SU-DHL-6 (cell line): ENCODE data around the gene CDC45.

ENCODE experiments used
- H2AFZ ChIP-seq: fragments of 200-600 bp; sonication (generic); 2 replicates; pipeline ENCODE4 v1.6.1; 2014; ENCODE audit warnings: low read depth, mild to moderate bottlenecking, moderate library complexity, mixed read lengths, antibody characterized with exemption, low read length; ENCODE audit not compliant: severe bottlenecking
- H3F3A ChIP-seq: fragments of 200-600 bp; shearing (Covaris generic); 2 replicates; pipeline ENCODE4 v1.6.0; 2016; ENCODE audit warnings: antibody characterized with exemption, mild to moderate bottlenecking; ENCODE audit not compliant: insufficient read depth
- H3K27ac ChIP-seq: fragments of 200-600 bp; sonication (generic); 2 replicates; pipeline ENCODE4 v1.5.1; 2016; ENCODE audit warnings: low read depth, mild to moderate bottlenecking, low read length, moderate library complexity, mixed read lengths
- H3K27me3 ChIP-seq: fragments of 200-600 bp; sonication (generic), shearing (Covaris generic); 2 replicates; pipeline ENCODE4 v1.6.0; 2014; ENCODE audit warnings: mild to moderate bottlenecking, low read length
- H3K36me3 ChIP-seq: fragments of 200-600 bp; sonication (generic); 2 replicates; pipeline ENCODE4 v1.6.1; 2014; ENCODE audit warnings: mild to moderate bottlenecking, low read length, mixed read lengths
- H3K4me2 ChIP-seq: fragments of 300-600, 200-600 bp; shearing (Covaris generic), sonication (generic); 2 replicates; pipeline ENCODE4 v1.6.0; 2014; ENCODE audit warnings: low read length, low read depth, mild to moderate bottlenecking; ENCODE audit not compliant: poor library complexity, severe bottlenecking
- H3K4me3 ChIP-seq: fragments of 200-600 bp; sonication (generic); 2 replicates; pipeline ENCODE4 v1.5.1; 2014; ENCODE audit warnings: antibody characterized with exemption, low read length, mild to moderate bottlenecking, mixed read lengths; ENCODE audit not compliant: insufficient read depth, poor library complexity, severe bottlenecking
- H3K79me2 ChIP-seq: fragments of 200-600 bp; sonication (generic); 2 replicates; pipeline ENCODE4 v1.6.1; 2014; ENCODE audit warnings: mild to moderate bottlenecking, low read length, moderate library complexity; ENCODE audit not compliant: insufficient read depth
- H3K9ac ChIP-seq: fragments of 200-600 bp; sonication (generic); 2 replicates; pipeline ENCODE4 v1.7.0; 2014; ENCODE audit warnings: mild to moderate bottlenecking, low read length
- H3K9me2 ChIP-seq: fragments of 200-600 bp; sonication (generic); replicated peaks from 2 replicates; pipeline ENCODE4 v1.6.1; 2014; ENCODE audit warnings: low read length; ENCODE audit not compliant: insufficient read depth
- H3K9me3 ChIP-seq: fragments of 200-600 bp; sonication (generic); 2 replicates; pipeline ENCODE4 v1.6.1; 2014; ENCODE audit warnings: low read length, mixed read lengths; ENCODE audit not compliant: insufficient read depth
- H4K20me1 ChIP-seq: fragments of 200-600 bp; sonication (generic); 2 replicates; pipeline ENCODE4 v1.6.1; 2014; ENCODE audit warnings: low read depth, mild to moderate bottlenecking, antibody characterized with exemption, low read length, moderate library complexity, mixed read lengths
- CTCF ChIP-seq: fragments of 200-600 bp; sonication (generic); IDR thresholded peaks from one replicate; pipeline ENCODE4 v1.5.1; 2017; ENCODE audit warnings: antibody characterized with exemption, mild to moderate bottlenecking, low read length, moderate library complexity; ENCODE audit not compliant: insufficient read depth, poor library complexity, severe bottlenecking
- EZH2phosphoT487 ChIP-seq: fragments of 200-600 bp; sonication (generic), shearing (Covaris generic); conservative IDR thresholded peaks from 2 replicates; pipeline ENCODE4 v1.6.1; 2018; ENCODE audit warnings: mild to moderate bottlenecking, antibody characterized with exemption, low read length, moderate library complexity, mixed read lengths

The CDC45 gene

GRCh38 chr22:19569276-19569640 lies 89.5 kb downstream of the CDC45 start:
- no peaks in the 10 kb centered on the region for H3F3A ChIP-seq
- H2AFZ ChIP-seq = no peak overlapping the region
- no peak overlapping the region for H3K4me2 ChIP-seq
- no peaks in the 10 kb centered on the region for H3K36me3 ChIP-seq
- H4K20me1 ChIP-seq = no peaks in the 10 kb centered on the region
- H3K9ac ChIP-seq = no peak overlapping the region
- no peaks in the 10 kb centered on the region for H3K9me3 ChIP-seq
- no peak overlapping the region for H3K27ac ChIP-seq
- no peaks in the 10 kb centered on the region for H3K79me2 ChIP-seq
- no peaks in the 10 kb centered on the region for H3K27me3 ChIP-seq
- H3K9me2 ChIP-seq = no peaks in the 10 kb centered on the region
- TF ChIP-seq EZH2phosphoT487 = no peak
- no peak for TF ChIP-seq CTCF
- no peak overlapping the region for H3K4me3 ChIP-seq

DNA sequence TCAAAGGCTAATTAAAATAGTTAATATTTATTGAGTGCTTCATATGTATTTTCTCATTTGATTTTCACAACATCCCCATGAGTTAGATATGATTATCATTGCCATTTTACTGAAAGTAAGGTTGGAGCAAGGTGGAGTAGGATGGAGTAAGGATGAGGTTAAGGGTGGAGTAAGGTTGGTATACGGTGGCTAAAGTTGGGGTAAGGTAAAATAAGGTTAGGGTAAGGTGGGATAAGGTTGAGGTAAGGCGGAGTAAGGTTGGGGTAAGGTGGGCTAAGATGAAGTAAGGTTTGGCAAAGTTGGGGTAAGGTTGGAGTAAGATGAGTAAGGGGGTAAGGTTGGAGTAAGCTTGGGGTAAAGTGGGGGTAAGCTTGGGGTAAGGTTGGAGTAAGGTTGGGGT lies 90.3 kb downstream of the CDC45 start:
- no peaks in the 10 kb centered on the region for H3K36me3 ChIP-seq
- no peak overlapping the region for H3K27ac ChIP-seq
- no peak overlapping the region for H3K4me3 ChIP-seq
- no peak overlapping the region for H3K9ac ChIP-seq
- no peak overlapping the region for H2AFZ ChIP-seq
- no peak for TF ChIP-seq CTCF
- TF ChIP-seq EZH2phosphoT487 = no peak
- no peaks in the 10 kb centered on the region for H3K9me2 ChIP-seq
- H3K27me3 ChIP-seq = no peaks in the 10 kb centered on the region
- no peaks in the 10 kb centered on the region for H3K9me3 ChIP-seq
- H4K20me1 ChIP-seq = no peaks in the 10 kb centered on the region
- H3K4me2 ChIP-seq = no peak overlapping the region
- H3K79me2 ChIP-seq = no peaks in the 10 kb centered on the region
- no peaks in the 10 kb centered on the region for H3F3A ChIP-seq
